ENCODE results near the gene SRP9. TPM values are rescaled to one million over a fixed set of nuclear protein-coding genes. Genes with fewer than 3 reads are reported as not detected.

SRP9 gene
- total RNA-seq, 1 donor from 2014 or later: 344 TPM

GRCh38 chr1:225822655-225823403 is 45.2 kb downstream of the SRP9 start:
- Histone ChIP-seq H3K4me3 (ENCODE audit: low read depth, low read length) (no peak overlapping the region), H3K27me3 (ENCODE audit: control insufficient read depth, insufficient read depth, low read length) (no peaks in the 10 kb centered on the region), H3K36me3 (ENCODE audit: control insufficient read depth, insufficient read depth, low read length) (no peaks in the 10 kb centered on the region)
- TF ChIP-seq, protein P1, sequence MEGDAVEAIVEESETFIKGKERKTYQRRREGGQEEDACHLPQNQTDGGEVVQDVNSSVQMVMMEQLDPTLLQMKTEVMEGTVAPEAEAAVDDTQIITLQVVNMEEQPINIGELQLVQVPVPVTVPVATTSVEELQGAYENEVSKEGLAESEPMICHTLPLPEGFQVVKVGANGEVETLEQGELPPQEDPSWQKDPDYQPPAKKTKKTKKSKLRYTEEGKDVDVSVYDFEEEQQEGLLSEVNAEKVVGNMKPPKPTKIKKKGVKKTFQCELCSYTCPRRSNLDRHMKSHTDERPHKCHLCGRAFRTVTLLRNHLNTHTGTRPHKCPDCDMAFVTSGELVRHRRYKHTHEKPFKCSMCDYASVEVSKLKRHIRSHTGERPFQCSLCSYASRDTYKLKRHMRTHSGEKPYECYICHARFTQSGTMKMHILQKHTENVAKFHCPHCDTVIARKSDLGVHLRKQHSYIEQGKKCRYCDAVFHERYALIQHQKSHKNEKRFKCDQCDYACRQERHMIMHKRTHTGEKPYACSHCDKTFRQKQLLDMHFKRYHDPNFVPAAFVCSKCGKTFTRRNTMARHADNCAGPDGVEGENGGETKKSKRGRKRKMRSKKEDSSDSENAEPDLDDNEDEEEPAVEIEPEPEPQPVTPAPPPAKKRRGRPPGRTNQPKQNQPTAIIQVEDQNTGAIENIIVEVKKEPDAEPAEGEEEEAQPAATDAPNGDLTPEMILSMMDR (IDR thresholded peaks at IDR 0.05; ENCODE audit: insufficient read depth, low read length, poor library complexity, severe bottlenecking): no peak
- DNase-seq (ENCODE audit: low read depth): no peak

DNA sequence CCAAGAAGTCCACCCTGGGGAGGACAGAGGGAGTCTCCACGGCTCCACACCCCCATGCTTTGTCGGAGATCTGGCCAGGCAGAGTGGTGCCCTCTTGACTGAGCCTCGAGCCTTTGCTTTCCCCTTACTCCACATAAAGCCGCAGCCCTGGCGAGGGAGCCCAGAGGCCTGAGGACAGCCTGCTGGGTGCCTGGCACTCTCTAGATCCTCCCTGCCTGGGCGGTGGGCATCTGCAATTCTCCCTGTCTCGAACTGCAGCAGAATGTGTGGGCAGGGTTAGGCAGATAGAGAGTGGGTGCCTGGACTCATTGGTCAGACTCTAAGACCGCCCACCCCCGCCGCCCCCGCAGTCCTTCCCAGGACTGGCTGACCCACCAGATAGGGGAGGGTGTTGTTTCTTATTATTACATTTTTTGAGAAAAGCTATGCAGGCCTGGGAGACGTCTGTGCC is 46.2 kb downstream of the SRP9 start:
- Histone ChIP-seq H3K27me3 (ENCODE audit: control insufficient read depth, insufficient read depth, low read length) (no peaks in the 10 kb centered on the region), H3K36me3 (ENCODE audit: control insufficient read depth, insufficient read depth, low read length) (no peaks in the 10 kb centered on the region), H3K4me3 (ENCODE audit: low read depth, low read length) (no peak overlapping the region)
- no peak for DNase-seq (ENCODE audit: low read depth)
- TF ChIP-seq, protein P1 (IDR thresholded peaks at IDR 0.05; ENCODE audit: insufficient read depth, low read length, poor library complexity, severe bottlenecking): no peak

- no peak overlapping the region for H3K4me3 ChIP-seq (ENCODE audit: low read depth, low read length)
- TF ChIP-seq, protein P1 (IDR thresholded peaks at IDR 0.05; ENCODE audit: insufficient read depth, low read length, poor library complexity, severe bottlenecking): no peak
- DNase-seq (ENCODE audit: low read depth): no peak
- H3K27me3 ChIP-seq (ENCODE audit: control insufficient read depth, insufficient read depth, low read length): no peaks in the 10 kb centered on the region
- H3K36me3 ChIP-seq (ENCODE audit: control insufficient read depth, insufficient read depth, low read length): no peaks in the 10 kb centered on the region
Observed at GRCh38 chr1:225824533-225824941, 46.9 kb downstream of the SRP9 start.

DNA sequence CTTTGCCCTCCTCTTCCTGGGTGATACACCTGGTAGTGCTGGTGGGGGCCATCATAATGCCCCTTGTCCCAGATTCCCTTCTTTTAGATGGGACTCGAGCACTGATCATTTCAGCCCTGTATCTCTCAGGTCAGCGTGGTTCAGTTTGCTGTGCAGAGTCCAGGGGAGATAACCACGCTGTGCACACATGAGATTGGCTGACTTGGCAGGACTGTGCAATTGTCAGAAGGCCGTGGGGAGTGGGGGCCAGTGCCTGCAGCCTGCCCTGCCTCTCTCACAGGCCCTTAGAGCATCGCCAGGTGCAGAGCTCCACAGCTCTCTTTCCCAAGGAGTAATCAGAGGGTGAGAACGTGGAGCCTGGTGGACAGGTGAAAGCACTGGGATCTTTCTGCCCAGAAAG is 47.5 kb downstream of the SRP9 start:
- no peaks in the 10 kb centered on the region for H3K27me3 ChIP-seq (ENCODE audit: control insufficient read depth, insufficient read depth, low read length)
- TF ChIP-seq, protein P1 (IDR thresholded peaks at IDR 0.05; ENCODE audit: insufficient read depth, low read length, poor library complexity, severe bottlenecking): no peak
- H3K36me3 ChIP-seq (ENCODE audit: control insufficient read depth, insufficient read depth, low read length): peaks cover under 1% of the 10 kb centered on the region
- no peak overlapping the region for H3K4me3 ChIP-seq (ENCODE audit: low read depth, low read length)
- no peak for DNase-seq (ENCODE audit: low read depth)

DNA sequence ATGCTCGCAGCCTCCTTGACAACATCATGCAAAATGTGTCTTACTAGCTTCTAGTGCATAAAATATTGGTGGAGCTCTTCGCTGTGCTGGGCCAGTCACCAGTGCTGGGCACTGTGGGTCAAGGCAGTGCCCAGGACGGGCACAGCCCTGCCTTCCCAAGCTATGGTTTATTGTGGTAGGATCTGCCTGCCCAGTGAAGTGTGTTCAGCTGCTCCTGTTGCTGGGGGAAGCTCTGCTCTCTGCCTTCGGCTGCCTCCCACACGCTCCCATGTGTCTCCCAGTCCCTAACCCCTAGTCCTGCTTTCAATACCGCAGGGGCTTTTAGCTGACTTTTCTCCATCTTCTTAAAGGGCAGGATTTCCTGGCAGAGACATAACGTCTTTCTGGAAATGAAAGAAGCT is 48.0 kb downstream of the SRP9 start:
- Histone ChIP-seq H3K4me3 (ENCODE audit: low read depth, low read length) (no peak overlapping the region), H3K36me3 (ENCODE audit: control insufficient read depth, insufficient read depth, low read length) (peaks cover 2% of the 10 kb centered on the region), H3K27me3 (ENCODE audit: control insufficient read depth, insufficient read depth, low read length) (no peaks in the 10 kb centered on the region)
- TF ChIP-seq, protein P1 (IDR thresholded peaks at IDR 0.05; ENCODE audit: insufficient read depth, low read length, poor library complexity, severe bottlenecking): no peak
- DNase-seq (ENCODE audit: low read depth): no peak

- Histone ChIP-seq H3K27me3 (ENCODE audit: control insufficient read depth, insufficient read depth, low read length) (no peaks in the 10 kb centered on the region), H3K36me3 (ENCODE audit: control insufficient read depth, insufficient read depth, low read length) (peaks cover 2% of the 10 kb centered on the region), H3K4me3 (ENCODE audit: low read depth, low read length) (no peak overlapping the region)
- TF ChIP-seq, protein P1 (IDR thresholded peaks at IDR 0.05; ENCODE audit: insufficient read depth, low read length, poor library complexity, severe bottlenecking): no peak
- no peak for DNase-seq (ENCODE audit: low read depth)
Observed at GRCh38 chr1:225827076-225827475, 49.5 kb downstream of the SRP9 start.
